ENCODE results near the gene CEP57L1. TPM values are rescaled to one million over a fixed set of nuclear protein-coding genes. Genes with fewer than 3 reads are reported as not detected.

The CEP57L1 gene
- total and polyA plus RNA-seq, 9 of the 15 experiments (the other 6 are each of a cell fraction or from before 2014, with no cell fraction given), result 39.4 to 88.6 (median 61.8) TPM

DNA sequence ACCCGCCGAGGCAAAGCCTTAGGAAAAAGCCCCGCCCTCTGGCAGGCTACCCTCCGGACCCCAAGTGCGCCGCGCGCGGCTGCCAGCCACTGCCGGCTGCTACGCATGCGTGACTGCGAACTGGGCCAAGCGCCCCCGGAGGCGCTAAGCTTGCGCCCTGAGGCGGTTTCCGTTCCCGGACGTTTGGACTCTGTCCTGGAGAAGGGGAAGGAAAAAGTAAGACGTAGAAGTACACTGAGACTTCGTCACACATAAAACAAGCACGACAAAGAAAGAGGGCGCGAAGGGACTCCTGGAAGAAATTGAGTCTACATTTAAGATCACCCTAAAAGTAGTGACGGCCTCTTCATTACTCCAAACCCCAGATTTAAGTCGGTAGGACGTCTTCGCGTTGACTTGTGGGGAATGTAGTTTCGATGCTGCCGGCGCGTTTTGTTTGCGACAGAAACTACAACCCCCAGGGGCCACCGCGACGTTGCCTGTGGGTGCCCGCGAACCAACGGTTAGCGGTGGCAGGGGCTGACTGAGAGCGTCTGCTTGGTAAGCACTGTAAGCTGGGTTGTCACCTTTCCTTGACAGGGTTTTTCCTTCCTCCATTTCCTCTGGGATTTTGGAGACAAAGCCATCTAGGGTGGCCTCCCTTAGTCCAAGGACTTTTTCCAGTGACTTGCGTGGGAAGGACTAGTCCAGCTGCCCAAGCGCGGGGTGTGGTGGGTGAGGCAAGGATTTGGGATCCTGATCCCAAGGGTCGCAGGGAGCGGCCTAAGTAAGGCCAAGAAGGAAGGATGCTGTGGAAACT, at the start of gene CEP57L1 (continued):
- TF ChIP-seq, protein P1, sequence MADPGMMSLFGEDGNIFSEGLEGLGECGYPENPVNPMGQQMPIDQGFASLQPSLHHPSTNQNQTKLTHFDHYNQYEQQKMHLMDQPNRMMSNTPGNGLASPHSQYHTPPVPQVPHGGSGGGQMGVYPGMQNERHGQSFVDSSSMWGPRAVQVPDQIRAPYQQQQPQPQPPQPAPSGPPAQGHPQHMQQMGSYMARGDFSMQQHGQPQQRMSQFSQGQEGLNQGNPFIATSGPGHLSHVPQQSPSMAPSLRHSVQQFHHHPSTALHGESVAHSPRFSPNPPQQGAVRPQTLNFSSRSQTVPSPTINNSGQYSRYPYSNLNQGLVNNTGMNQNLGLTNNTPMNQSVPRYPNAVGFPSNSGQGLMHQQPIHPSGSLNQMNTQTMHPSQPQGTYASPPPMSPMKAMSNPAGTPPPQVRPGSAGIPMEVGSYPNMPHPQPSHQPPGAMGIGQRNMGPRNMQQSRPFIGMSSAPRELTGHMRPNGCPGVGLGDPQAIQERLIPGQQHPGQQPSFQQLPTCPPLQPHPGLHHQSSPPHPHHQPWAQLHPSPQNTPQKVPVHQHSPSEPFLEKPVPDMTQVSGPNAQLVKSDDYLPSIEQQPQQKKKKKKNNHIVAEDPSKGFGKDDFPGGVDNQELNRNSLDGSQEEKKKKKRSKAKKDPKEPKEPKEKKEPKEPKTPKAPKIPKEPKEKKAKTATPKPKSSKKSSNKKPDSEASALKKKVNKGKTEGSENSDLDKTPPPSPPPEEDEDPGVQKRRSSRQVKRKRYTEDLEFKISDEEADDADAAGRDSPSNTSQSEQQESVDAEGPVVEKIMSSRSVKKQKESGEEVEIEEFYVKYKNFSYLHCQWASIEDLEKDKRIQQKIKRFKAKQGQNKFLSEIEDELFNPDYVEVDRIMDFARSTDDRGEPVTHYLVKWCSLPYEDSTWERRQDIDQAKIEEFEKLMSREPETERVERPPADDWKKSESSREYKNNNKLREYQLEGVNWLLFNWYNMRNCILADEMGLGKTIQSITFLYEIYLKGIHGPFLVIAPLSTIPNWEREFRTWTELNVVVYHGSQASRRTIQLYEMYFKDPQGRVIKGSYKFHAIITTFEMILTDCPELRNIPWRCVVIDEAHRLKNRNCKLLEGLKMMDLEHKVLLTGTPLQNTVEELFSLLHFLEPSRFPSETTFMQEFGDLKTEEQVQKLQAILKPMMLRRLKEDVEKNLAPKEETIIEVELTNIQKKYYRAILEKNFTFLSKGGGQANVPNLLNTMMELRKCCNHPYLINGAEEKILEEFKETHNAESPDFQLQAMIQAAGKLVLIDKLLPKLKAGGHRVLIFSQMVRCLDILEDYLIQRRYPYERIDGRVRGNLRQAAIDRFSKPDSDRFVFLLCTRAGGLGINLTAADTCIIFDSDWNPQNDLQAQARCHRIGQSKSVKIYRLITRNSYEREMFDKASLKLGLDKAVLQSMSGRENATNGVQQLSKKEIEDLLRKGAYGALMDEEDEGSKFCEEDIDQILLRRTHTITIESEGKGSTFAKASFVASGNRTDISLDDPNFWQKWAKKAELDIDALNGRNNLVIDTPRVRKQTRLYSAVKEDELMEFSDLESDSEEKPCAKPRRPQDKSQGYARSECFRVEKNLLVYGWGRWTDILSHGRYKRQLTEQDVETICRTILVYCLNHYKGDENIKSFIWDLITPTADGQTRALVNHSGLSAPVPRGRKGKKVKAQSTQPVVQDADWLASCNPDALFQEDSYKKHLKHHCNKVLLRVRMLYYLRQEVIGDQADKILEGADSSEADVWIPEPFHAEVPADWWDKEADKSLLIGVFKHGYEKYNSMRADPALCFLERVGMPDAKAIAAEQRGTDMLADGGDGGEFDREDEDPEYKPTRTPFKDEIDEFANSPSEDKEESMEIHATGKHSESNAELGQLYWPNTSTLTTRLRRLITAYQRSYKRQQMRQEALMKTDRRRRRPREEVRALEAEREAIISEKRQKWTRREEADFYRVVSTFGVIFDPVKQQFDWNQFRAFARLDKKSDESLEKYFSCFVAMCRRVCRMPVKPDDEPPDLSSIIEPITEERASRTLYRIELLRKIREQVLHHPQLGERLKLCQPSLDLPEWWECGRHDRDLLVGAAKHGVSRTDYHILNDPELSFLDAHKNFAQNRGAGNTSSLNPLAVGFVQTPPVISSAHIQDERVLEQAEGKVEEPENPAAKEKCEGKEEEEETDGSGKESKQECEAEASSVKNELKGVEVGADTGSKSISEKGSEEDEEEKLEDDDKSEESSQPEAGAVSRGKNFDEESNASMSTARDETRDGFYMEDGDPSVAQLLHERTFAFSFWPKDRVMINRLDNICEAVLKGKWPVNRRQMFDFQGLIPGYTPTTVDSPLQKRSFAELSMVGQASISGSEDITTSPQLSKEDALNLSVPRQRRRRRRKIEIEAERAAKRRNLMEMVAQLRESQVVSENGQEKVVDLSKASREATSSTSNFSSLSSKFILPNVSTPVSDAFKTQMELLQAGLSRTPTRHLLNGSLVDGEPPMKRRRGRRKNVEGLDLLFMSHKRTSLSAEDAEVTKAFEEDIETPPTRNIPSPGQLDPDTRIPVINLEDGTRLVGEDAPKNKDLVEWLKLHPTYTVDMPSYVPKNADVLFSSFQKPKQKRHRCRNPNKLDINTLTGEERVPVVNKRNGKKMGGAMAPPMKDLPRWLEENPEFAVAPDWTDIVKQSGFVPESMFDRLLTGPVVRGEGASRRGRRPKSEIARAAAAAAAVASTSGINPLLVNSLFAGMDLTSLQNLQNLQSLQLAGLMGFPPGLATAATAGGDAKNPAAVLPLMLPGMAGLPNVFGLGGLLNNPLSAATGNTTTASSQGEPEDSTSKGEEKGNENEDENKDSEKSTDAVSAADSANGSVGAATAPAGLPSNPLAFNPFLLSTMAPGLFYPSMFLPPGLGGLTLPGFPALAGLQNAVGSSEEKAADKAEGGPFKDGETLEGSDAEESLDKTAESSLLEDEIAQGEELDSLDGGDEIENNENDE (IDR thresholded peaks at IDR 0.05; ENCODE audit: low read depth, low read length), result no peak
- TF ChIP-seq ZNF24 (IDR thresholded peaks at IDR 0.05) (no peak), ZEB2 (IDR thresholded peaks at IDR 0.05) (no peak), ZNF12 (CRISPR knock-in tag; IDR thresholded peaks at IDR 0.05) (no peak), CBX1 (IDR thresholded peaks at IDR 0.05; ENCODE audit: low read depth) (0 out of 2 replicates have a peak, but pooled peaks have one; percentile 48), ZNF75A (CRISPR knock-in tag; IDR thresholded peaks at IDR 0.05) (no peak), SRSF3 (IDR thresholded peaks at IDR 0.05; ENCODE audit: insufficient read depth, low read length) (no peak), CEBPG (CRISPR knock-in tag; IDR thresholded peaks at IDR 0.05) (no peak), CEBPG (tag; conservative IDR thresholded peaks at IDR 0.05 in 1 of 2, IDR thresholded peaks at IDR 0.05 in 1 of 2) (no peak), PHTF2 (CRISPR knock-in tag; IDR thresholded peaks at IDR 0.05) (no peak), KDM1A (IDR thresholded peaks at IDR 0.05) (no peak), KAT7 (CRISPR knock-in tag; IDR thresholded peaks at IDR 0.05; ENCODE audit: borderline replicate concordance) (peak; percentile 81; the same call in 1 of the 2 replicates), CCAR2 (IDR thresholded peaks at IDR 0.05; ENCODE audit: low read depth, low read length) (no peak), ATF3 (IDR thresholded peaks at IDR 0.05) (no peak; the same call in 1 of the 2 replicates), ATF3 (CRISPR knock-in tag; conservative IDR thresholded peaks at IDR 0.05) (no peak)
- TF ChIP-seq, protein P2, sequence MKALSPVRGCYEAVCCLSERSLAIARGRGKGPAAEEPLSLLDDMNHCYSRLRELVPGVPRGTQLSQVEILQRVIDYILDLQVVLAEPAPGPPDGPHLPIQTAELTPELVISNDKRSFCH (CRISPR knock-in tag; IDR thresholded peaks at IDR 0.05), result no peak
- TF ChIP-seq, protein P2 (tag; IDR thresholded peaks at IDR 0.05), result peak; percentile 59; the same call in 1 of the 2 replicates
